Measurements from ENCODE around the gene PRPH.

Gene PRPH

GRCh38 chr12:49345825-49346658 is 51.1 kb downstream of the PRPH start:
- no peak for ATAC-seq
- TF ChIP-seq ZNF565 (CRISPR knock-in tag; conservative IDR thresholded peaks at IDR 0.05; ENCODE audit: low read depth) (no peak), ZNF8 (CRISPR knock-in tag; IDR thresholded peaks at IDR 0.05) (no peak), ZC3H10 (CRISPR knock-in tag; IDR thresholded peaks at IDR 0.05) (no peak), PPARA (CRISPR knock-in tag; IDR thresholded peaks at IDR 0.05; ENCODE audit: borderline replicate concordance) (no peak), CSDC2 (CRISPR knock-in tag; IDR thresholded peaks at IDR 0.05) (no peak), OSR1 (CRISPR knock-in tag; IDR thresholded peaks at IDR 0.05) (no peak), TOX (CRISPR knock-in tag; IDR thresholded peaks at IDR 0.05; ENCODE audit: borderline replicate concordance) (no peak)
- TF ChIP-seq, protein P1, sequence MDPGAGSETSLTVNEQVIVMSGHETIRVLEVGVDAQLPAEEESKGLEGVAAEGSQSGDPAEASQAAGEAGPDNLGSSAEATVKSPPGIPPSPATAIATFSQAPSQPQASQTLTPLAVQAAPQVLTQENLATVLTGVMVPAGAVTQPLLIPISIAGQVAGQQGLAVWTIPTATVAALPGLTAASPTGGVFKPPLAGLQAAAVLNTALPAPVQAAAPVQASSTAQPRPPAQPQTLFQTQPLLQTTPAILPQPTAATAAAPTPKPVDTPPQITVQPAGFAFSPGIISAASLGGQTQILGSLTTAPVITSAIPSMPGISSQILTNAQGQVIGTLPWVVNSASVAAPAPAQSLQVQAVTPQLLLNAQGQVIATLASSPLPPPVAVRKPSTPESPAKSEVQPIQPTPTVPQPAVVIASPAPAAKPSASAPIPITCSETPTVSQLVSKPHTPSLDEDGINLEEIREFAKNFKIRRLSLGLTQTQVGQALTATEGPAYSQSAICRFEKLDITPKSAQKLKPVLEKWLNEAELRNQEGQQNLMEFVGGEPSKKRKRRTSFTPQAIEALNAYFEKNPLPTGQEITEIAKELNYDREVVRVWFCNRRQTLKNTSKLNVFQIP (CRISPR knock-in tag; IDR thresholded peaks at IDR 0.05; ENCODE audit: borderline replicate concordance, low read depth), result no peak
- TF ChIP-seq, protein P2, sequence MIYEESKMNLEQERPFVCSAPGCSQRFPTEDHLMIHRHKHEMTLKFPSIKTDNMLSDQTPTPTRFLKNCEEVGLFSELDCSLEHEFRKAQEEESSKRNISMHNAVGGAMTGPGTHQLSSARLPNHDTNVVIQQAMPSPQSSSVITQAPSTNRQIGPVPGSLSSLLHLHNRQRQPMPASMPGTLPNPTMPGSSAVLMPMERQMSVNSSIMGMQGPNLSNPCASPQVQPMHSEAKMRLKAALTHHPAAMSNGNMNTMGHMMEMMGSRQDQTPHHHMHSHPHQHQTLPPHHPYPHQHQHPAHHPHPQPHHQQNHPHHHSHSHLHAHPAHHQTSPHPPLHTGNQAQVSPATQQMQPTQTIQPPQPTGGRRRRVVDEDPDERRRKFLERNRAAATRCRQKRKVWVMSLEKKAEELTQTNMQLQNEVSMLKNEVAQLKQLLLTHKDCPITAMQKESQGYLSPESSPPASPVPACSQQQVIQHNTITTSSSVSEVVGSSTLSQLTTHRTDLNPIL (CRISPR knock-in tag; IDR thresholded peaks at IDR 0.05; ENCODE audit: low read depth), result no peak

- TF ChIP-seq, protein P3, sequence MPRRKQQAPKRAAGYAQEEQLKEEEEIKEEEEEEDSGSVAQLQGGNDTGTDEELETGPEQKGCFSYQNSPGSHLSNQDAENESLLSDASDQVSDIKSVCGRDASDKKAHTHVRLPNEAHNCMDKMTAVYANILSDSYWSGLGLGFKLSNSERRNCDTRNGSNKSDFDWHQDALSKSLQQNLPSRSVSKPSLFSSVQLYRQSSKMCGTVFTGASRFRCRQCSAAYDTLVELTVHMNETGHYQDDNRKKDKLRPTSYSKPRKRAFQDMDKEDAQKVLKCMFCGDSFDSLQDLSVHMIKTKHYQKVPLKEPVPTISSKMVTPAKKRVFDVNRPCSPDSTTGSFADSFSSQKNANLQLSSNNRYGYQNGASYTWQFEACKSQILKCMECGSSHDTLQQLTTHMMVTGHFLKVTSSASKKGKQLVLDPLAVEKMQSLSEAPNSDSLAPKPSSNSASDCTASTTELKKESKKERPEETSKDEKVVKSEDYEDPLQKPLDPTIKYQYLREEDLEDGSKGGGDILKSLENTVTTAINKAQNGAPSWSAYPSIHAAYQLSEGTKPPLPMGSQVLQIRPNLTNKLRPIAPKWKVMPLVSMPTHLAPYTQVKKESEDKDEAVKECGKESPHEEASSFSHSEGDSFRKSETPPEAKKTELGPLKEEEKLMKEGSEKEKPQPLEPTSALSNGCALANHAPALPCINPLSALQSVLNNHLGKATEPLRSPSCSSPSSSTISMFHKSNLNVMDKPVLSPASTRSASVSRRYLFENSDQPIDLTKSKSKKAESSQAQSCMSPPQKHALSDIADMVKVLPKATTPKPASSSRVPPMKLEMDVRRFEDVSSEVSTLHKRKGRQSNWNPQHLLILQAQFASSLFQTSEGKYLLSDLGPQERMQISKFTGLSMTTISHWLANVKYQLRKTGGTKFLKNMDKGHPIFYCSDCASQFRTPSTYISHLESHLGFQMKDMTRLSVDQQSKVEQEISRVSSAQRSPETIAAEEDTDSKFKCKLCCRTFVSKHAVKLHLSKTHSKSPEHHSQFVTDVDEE (CRISPR knock-in tag; IDR thresholded peaks at IDR 0.05), result no peak
- TF ChIP-seq ZFP30 (CRISPR knock-in tag; IDR thresholded peaks at IDR 0.05) (no peak), TCF4 (CRISPR knock-in tag; IDR thresholded peaks at IDR 0.05; ENCODE audit: borderline replicate concordance) (no peak), BACH2 (CRISPR knock-in tag; IDR thresholded peaks at IDR 0.05; ENCODE audit: borderline replicate concordance) (no peak), ESRRG (CRISPR knock-in tag; IDR thresholded peaks at IDR 0.05) (no peak), PATZ1 (CRISPR knock-in tag; IDR thresholded peaks at IDR 0.05; ENCODE audit: borderline replicate concordance) (no peak), ISL1 (CRISPR knock-in tag; IDR thresholded peaks at IDR 0.05) (no peak), ZFP3 (CRISPR knock-in tag; IDR thresholded peaks at IDR 0.05) (no peak), ZC3H10 (CRISPR knock-in tag; IDR thresholded peaks at IDR 0.05) (no peak), CSDC2 (CRISPR knock-in tag; IDR thresholded peaks at IDR 0.05) (no peak), GLIS3 (CRISPR knock-in tag; IDR thresholded peaks at IDR 0.05) (no peak), ZNF8 (CRISPR knock-in tag; IDR thresholded peaks at IDR 0.05) (no peak), ZNF565 (CRISPR knock-in tag; conservative IDR thresholded peaks at IDR 0.05; ENCODE audit: low read depth) (no peak), ZNF70 (CRISPR knock-in tag; IDR thresholded peaks at IDR 0.05) (no peak)
- TF ChIP-seq, protein P1 (CRISPR knock-in tag; IDR thresholded peaks at IDR 0.05; ENCODE audit: borderline replicate concordance, low read depth), result no peak
- peak; percentile 2; the same call in 1 of the 3 replicates for ATAC-seq
Observed at GRCh38 chr12:49346659-49347310, 51.8 kb downstream of the PRPH start, which contains the start of gene DNAJC22. Gene DNAJC22, plus strand, starts transcription at chr12:49346888. Its CDS starts 1,985 bp downstream, at chr12:49348873.
